ENCODE results near the gene TFDP2.

GRCh38 chr3:142000325-142000870 lies 148.9 kb downstream of the TFDP2 start:
- TF ChIP-seq CHD1 (IDR thresholded peaks at IDR 0.05; ENCODE audit: low read depth, low read length) (no peak), FOS (IDR thresholded peaks at IDR 0.05; ENCODE audit: borderline replicate concordance, extremely low read depth, insufficient read length) (no peak)
